Measurements from ENCODE around the gene DIAPH3.
"Not testable (repeated sequence)": the region's sequence is repeated elsewhere in the genome, so short reads cannot be mapped to it uniquely, and the experiment has no call there.

The DIAPH3 gene

DNA sequence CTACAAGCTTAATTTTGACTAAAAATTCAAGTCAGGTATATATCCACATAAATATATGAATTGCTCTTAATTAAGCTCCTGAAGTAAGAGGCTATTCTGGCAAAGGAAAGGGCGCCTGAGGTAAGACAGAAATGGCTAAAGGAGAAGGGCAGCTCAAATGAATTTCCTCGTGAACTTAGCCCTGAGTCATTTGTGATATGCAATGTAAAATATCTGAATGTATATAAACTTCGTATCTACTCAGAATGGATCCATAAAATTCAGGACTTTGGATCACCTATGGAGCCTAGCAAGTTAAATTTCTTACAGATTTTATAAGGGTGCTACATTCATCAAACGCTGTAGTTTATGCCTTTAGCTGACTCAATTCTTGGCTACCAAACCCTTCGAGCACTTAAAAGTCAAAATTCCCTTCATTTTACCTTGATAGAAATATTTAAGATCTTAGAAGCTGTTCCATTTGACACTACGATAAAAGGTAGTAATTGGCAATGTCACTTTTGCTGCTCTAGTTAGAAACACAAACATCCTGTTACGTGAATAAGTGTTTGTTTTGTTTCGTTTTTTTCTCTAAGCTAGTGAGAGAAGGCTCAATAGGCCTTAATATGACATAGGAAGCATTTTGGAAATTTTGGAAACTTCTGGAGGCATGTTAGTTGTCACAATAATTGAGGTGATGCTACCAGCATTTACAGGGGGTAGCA lies 69.2 kb downstream of the DIAPH3 start:
- DNase-seq (ENCODE audit: low spot score): no peak

GRCh38 chr13:60093425-60094019 lies 70.2 kb downstream of the DIAPH3 start:
- no peak for DNase-seq (ENCODE audit: low spot score)

- no peak for DNase-seq (ENCODE audit: low spot score)
Measured at GRCh38 chr13:60091573-60091972, 72.2 kb downstream of the DIAPH3 start.

GRCh38 chr13:60090574-60090973 lies 73.2 kb downstream of the DIAPH3 start:
- DNase-seq (ENCODE audit: low spot score): no peak

GRCh38 chr13:60083780-60084179 lies 79.9 kb downstream of the DIAPH3 start:
- not testable (repeated sequence) for DNase-seq (ENCODE audit: low spot score)

GRCh38 chr13:60080850-60081249 lies 82.9 kb downstream of the DIAPH3 start:
- DNase-seq (ENCODE audit: low spot score): no peak

- DNase-seq (ENCODE audit: low spot score): no peak
Measured at GRCh38 chr13:60078226-60078625, 85.5 kb downstream of the DIAPH3 start.

GRCh38 chr13:60075850-60076249 lies 87.9 kb downstream of the DIAPH3 start:
- DNase-seq (ENCODE audit: low spot score): no peak

GRCh38 chr13:60074397-60074796 lies 89.3 kb downstream of the DIAPH3 start:
- DNase-seq (ENCODE audit: low spot score): no peak

DNA sequence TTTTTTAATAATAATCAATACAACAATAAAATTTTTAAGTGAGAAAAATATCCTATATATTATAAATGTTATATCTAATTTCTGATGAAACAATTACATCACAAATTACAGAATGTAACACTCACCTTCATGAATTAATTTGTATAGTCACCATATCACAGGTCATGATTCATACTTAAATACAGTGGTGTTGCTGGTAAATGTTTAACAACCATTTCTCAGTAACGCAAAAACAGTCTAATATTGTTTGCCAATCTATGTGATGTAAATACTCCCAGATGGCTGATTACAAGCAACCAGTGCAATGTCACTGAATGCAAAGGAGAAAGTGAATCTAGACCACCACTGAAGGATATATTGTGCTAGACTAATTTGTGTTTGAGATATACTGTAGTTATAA lies 97.5 kb downstream of the DIAPH3 start:
- no peak for DNase-seq (ENCODE audit: low spot score)

GRCh38 chr13:60062502-60062901 lies 101.2 kb downstream of the DIAPH3 start:
- no peak for DNase-seq (ENCODE audit: low spot score)

GRCh38 chr13:60061737-60062136 lies 102.0 kb downstream of the DIAPH3 start:
- DNase-seq (ENCODE audit: low spot score): no peak

DNA sequence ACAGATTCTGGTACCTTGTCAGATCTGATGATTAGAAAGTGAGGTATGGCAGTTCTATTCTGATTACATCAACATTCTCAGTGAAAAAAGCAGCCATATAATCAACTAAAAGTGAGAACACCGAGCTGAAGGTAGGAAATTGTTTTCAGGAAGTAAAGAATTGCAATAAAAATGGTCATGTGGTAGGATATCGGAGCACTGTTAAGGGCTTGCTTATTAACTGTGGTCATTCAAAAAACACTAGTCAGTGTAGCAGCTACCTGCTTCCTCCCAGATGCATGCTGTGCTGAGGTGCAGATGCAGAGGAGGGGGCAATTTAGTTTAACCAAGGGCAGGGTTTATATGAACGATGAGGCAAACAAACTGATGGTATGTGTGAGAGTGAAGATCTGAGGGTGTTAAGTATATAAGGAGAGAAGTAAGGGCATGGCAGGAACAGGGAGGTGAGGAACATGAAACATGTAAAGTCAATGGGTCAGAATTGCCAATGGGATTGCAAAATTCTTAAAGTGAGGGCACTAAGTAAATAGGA lies 111.9 kb downstream of the DIAPH3 start:
- no peak for DNase-seq (ENCODE audit: low spot score)

- not testable (repeated sequence) for DNase-seq (ENCODE audit: low spot score)
Measured at GRCh38 chr13:60048353-60048752, 115.4 kb downstream of the DIAPH3 start.

DNA sequence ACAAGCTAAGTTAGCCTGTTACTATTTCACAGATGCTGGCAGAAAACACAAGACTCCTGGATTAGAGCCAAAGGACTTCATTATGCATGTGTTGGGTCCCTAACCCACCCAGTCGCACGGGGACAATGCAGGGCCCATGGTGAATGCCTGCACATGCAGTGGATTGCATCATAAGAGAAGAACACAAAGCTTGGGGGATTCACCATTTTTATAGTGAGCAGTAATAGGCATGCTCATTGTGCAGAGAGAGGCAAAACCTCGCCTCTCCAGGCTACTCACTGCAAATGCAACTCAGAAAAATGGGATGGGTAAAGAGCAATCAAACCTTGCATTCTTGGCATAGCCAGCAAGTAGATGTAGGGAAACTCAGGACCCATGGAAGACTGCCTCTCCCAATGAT lies 115.8 kb downstream of the DIAPH3 start:
- no peak for DNase-seq (ENCODE audit: low spot score)

DNA sequence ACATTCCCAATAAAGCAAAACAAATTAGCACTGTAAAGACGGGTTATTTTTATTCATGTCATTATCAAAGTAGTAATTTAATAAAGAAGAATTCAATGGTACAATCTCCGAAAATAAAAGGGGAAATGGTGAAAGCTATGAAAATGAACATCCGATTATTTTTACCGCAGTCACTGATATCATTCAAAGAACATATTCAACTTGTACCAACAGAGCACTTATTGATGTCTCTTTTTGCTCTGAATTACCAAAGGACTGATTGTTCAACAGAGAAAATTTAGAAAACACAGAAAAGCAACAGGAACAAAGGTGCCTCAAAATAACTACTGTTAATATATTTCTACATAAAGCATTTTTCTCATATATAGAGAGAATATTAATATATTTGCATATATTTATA lies 119.4 kb downstream of the DIAPH3 start:
- DNase-seq (ENCODE audit: low spot score): no peak

DNA sequence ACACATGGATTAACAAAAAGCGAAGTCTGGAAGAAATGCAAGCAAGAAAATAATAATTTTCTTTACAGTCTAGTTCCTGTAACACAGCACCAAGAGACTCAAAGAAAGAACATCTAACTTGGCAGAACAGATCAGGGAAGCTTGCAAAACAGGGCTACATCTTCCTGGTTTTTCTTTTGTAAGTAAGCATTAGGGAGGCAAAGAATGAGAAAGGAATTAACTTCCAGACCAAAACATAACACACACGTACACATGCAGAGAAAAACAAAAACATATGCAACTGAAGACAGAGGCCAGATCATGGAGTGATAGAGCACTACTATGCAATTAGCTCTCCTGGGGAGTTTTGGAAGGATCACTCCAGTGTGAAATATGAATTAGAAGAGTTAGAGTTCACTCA lies 120.5 kb downstream of the DIAPH3 start:
- no peak for DNase-seq (ENCODE audit: low spot score)

DNA sequence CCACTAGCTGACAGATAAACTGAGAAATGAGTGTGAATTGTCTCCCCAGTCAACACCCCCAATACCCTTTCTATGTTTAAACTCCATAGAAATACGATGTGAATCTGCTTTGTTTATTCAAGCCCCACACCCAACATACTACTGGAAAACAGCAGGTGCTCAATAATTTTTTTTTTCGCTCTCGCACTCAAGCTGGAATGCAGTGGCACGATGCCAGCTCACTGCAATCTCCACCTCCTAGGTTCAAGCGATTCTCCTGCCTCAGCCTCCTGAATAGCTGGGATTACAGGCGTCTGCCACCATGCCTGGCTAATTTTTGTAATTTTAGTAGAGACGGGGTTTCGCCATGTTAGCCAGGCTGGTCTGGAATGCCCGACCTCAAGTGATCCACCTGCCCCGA lies 123.1 kb downstream of the DIAPH3 start:
- not testable (repeated sequence) for DNase-seq (ENCODE audit: low spot score)

- no peak for DNase-seq (ENCODE audit: low spot score)
Measured at GRCh38 chr13:60035874-60036273, 127.9 kb downstream of the DIAPH3 start.

GRCh38 chr13:60032851-60033250 lies 130.9 kb downstream of the DIAPH3 start:
- no peak for DNase-seq (ENCODE audit: low spot score)

DNA sequence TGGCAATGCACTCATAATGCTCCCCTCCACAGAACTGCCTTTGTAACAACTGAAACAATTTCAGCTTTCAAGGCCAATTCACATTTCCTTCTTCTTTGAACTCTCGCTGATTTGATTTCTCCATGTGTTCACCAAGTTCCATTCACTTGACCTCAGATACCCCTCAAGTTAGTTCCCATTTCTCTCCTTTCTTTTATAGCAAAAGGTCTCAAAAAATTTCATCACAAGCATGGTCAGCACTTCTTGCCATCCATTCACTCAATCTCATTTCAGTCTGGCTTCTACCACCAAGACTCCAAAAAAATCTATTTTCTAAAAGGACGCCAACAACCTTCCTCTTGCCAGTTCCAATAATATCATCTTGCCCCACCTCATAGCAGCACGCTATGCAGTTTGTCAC lies 135.7 kb downstream of the DIAPH3 start:
- DNase-seq (ENCODE audit: low spot score): no peak

DNA sequence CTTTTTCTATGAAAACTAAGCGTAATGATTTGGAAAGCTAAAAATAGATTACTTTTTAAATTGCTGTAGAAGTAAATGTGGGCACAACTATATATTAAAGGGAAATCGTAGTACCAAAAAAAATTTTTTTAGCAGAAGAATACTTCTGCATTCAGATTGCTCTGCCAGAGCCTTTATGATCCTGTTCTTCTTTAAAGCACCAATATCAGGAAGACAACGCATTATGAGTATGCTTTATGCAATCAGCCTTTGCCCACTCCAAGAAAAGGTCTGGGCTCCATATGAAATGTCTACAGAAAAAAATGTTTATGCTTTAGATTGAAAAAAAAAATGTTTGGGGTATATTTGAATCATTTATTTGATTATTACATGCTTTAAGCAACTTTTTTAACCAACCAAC lies 137.4 kb downstream of the DIAPH3 start:
- no peak for DNase-seq (ENCODE audit: low spot score)

GRCh38 chr13:60020288-60020687 lies 143.4 kb downstream of the DIAPH3 start:
- DNase-seq (ENCODE audit: low spot score): no peak

All from LoVo (cell line).